ENCODE measurements around the gene PAIP2. TPM values are rescaled to one million over a fixed set of nuclear protein-coding genes. Genes with fewer than 3 reads are reported as not detected.

PAIP2 gene
- total and polyA plus RNA-seq, 2 of the 4 experiments (the other 2 are of a cell fraction) = 41.9 to 59.5 TPM

DNA sequence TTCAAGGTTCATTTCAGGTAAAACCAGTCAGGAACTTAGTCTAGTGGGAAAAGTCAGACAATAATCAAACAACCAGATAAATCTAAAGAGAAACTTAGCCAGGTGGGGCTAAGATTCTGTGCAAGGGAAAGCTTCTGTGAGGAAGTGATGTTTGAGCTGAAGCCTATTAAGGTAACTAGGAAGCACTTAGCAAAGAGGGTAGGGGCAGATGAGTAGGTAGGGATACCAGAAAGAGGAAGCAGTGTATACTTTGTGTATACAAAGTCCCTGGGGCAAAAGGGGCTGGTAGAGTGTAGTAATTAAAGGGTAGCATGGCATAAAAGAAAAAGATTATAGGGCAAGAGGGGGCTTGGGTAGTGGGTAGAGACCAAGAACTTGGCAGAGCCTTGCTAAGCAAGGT is 65.9 kb downstream of the PAIP2 start:
- in situ Hi-C loops (cut with MboI; ENCODE audit: low sequenced_read_pairs) (no loop called here), dilution Hi-C loops (cut with HindIII; ENCODE audit: low sequenced_read_pairs, unreplicated experiment) (loop anchor here (25.0 kb wide), 1 partner anchor 105 kb away; no protein-coding TSS in a partner anchor), intact Hi-C loops (cut with micrococcal nuclease) (no loop called here)
- no peak overlapping the region for H2AFZ ChIP-seq (replicated peaks; ENCODE audit: low read length, poor library complexity)
- H3K27me3 ChIP-seq (ENCODE audit: control insufficient read depth, insufficient read depth, low read length) = no peaks in the 10 kb centered on the region
- BruUV-seq (replicated peaks) = no TSS peak
- no peak overlapping the region for H3K56ac ChIP-seq (ENCODE audit: extremely low read depth, insufficient read depth, low read length)
- H4K91ac ChIP-seq (ENCODE audit: insufficient read depth, low read depth, low read length) = no peak overlapping the region
- no peak for DNase-seq
- H3K79me1 ChIP-seq (ENCODE audit: low read depth in 1 of 2, low read length in 2 of 2) = peaks cover 0 to 13% of the 10 kb centered on the region in 2 experiments; a peak in 1 of 4 replicates
- H3K36me3 ChIP-seq (ENCODE audit: control insufficient read depth, insufficient read depth, low read length) = 0 out of 2 replicates have a peak, but pooled peaks cover 1% of the 10 kb centered on the region
- H4K5ac ChIP-seq (ENCODE audit: low read depth, low read length) = no peak overlapping the region
- H3K9me3 ChIP-seq (ENCODE audit: control insufficient read depth, insufficient read depth, low read length) = no peaks in the 10 kb centered on the region
- no peak overlapping the region for H2AK5ac ChIP-seq (ENCODE audit: low read depth, low read length)
- H2BK120ac ChIP-seq (ENCODE audit: low read depth, low read length) = no peak overlapping the region
- no peak overlapping the region for H4K8ac ChIP-seq (ENCODE audit: low read depth in 2 of 2, low read length in 2 of 2)
- no peak overlapping the region for H3K14ac ChIP-seq (replicated peaks; ENCODE audit: low read depth, low read length)
- no peaks in the 10 kb centered on the region; the same call in 1 of the 2 replicates for H4K20me1 ChIP-seq (ENCODE audit: insufficient read depth, low read length)
- no peak overlapping the region for H3K4me2 ChIP-seq (ENCODE audit: low read depth, low read length)
- CTCF ChIA-PET = no interaction called here
- H3K4ac ChIP-seq (ENCODE audit: low read depth, low read length) = no peak overlapping the region
- TF ChIP-seq, protein P1, sequence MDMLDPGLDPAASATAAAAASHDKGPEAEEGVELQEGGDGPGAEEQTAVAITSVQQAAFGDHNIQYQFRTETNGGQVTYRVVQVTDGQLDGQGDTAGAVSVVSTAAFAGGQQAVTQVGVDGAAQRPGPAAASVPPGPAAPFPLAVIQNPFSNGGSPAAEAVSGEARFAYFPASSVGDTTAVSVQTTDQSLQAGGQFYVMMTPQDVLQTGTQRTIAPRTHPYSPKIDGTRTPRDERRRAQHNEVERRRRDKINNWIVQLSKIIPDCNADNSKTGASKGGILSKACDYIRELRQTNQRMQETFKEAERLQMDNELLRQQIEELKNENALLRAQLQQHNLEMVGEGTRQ (IDR thresholded peaks at IDR 0.05; ENCODE audit: low read depth, low read length) = no peak
- TF ChIP-seq CHD1 (IDR thresholded peaks at IDR 0.05; ENCODE audit: low read depth, low read length) = no peak
- TF ChIP-seq RCOR1 (IDR thresholded peaks at IDR 0.05; ENCODE audit: insufficient replicate concordance, low read length) = no peak
- no peak for TF ChIP-seq CEBPB (IDR thresholded peaks at IDR 0.05; ENCODE audit: low read depth, low read length)
- TF ChIP-seq FOS (IDR thresholded peaks at IDR 0.05; ENCODE audit: low read depth, low read length) = no peak
- TF ChIP-seq MAFK (IDR thresholded peaks at IDR 0.05; ENCODE audit: low read depth, low read length) = no peak
- TF ChIP-seq NFE2L2 (IDR thresholded peaks at IDR 0.05; ENCODE audit: low read depth, low read length) = no peak
- no peak for TF ChIP-seq MAZ (IDR thresholded peaks at IDR 0.05; ENCODE audit: borderline replicate concordance, low read depth, low read length)
- TF ChIP-seq POLR2A (IDR thresholded peaks at IDR 0.05; ENCODE audit: low read depth, low read length) = no peak
- no peak overlapping the region for H3K9ac ChIP-seq (ENCODE audit: low read depth, low read length)
- H2BK20ac ChIP-seq (ENCODE audit: low read depth, low read length) = no peak overlapping the region
- no peak overlapping the region for H3K27ac ChIP-seq (ENCODE audit: insufficient read depth, low read length)
- peaks cover 8% of the 10 kb centered on the region for H3K9me1 ChIP-seq (ENCODE audit: insufficient read depth, low read length)
- no peak overlapping the region for H3K4me3 ChIP-seq (ENCODE audit: insufficient read depth, low read depth, low read length)
- POLR2A ChIA-PET (ENCODE audit: unreplicated experiment) = no interaction called here
- ATAC-seq (ENCODE audit: low read depth) = no peak
- H2BK15ac ChIP-seq (ENCODE audit: low read depth, low read length) = no peak overlapping the region
- H3K4me1 ChIP-seq (ENCODE audit: control insufficient read depth, insufficient read depth, low read length) = peaks cover 6% of the 10 kb centered on the region
- H2AK9ac ChIP-seq (replicated peaks; ENCODE audit: low read depth, low read length, poor library complexity) = no peak overlapping the region
- no peak overlapping the region for H2BK5ac ChIP-seq (ENCODE audit: low read depth, low read length, poor library complexity, severe bottlenecking)
- H3K18ac ChIP-seq (ENCODE audit: low read depth, low read length) = no peak overlapping the region
- no peak overlapping the region for H3K23ac ChIP-seq (ENCODE audit: low read depth, low read length)

Measured in IMR-90 (cell line).